Raji (cell line): ENCODE data around the gene TRPC4AP.

Source experiments
- POLR2A ChIP-seq: IDR thresholded peaks from 2 replicates; pipeline ENCODE4 v1.6.1; 2011; ENCODE audit warnings: low read depth, low read length, control low read depth; ENCODE audit not compliant: insufficient read depth

Gene TRPC4AP

DNA sequence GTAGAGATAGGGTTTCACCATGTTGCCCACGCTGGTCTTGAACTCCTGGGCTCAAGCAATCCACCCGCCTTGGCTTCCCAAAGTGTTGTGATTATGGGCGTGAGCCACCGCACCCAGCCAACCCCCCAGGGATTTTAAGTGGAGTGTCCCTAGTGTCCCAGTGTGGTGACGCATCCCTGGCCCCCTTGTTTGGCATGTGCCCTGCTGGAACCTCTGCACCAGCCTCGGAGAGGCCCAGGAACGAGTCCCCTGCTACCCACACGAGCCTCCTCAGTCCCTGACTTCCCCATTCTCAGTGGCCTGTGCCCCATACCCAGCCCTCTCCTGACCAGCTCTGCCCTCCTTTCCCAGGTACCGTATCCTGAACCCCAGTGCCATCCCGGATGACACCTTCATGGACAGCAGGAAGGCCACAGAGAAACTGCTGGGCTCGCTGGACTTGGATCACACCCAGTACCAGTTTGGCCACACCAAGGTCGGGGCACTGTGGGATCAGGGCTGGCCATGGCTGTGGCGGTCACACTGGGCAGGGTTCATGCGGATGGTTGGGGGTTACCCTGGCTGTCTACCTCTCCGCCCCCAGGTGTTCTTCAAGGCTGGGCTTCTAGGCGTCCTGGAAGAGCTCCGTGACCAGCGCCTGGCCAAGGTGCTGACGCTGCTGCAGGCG is 99.7 kb downstream of the TRPC4AP start:
- TF ChIP-seq POLR2A: no peak

DNA sequence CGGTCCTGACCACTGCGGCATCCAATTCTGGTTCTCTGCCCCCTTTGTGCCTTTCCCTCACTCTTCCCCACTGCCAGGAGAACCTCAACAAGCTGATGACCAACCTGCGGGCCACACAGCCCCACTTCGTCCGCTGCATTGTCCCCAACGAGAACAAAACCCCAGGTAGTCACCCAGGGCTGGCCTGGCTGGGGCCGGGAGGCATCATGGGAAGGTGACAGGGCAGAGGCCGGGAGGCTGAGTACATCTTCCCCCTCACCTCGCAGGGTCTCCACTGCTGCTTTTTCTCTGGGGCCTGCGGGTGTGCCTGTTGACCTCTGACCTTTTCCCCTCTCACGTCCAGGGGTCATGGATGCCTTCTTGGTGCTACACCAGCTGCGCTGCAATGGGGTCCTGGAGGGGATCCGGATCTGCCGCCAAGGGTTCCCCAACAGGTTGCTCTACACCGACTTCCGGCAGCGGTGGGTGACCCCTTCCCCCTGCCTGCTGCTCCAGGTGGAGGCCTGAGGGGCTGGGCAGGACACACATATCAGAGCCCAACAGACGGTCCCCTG is 101.9 kb downstream of the TRPC4AP start:
- TF ChIP-seq POLR2A: no peak

DNA sequence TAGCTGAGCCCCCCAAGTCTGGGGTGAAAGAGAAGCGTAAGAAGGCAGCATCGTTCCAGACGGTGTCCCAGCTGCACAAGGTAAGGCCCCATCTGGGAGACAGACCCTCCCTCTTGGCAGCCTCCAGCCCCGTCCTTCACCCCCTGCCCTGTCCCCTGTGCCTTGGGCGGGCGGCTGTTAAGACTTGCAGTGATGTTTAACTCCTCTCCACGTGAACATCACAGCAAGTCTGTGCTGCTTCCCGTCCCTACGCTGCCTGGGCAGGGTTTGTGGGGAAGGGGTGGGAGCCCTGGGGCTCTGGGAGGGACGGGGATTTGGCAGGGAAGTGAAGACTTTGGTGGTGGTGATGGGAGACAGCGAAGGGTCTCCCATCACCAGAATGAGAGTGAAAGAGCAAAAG is 102.4 kb downstream of the TRPC4AP start:
- no peak for TF ChIP-seq POLR2A

DNA sequence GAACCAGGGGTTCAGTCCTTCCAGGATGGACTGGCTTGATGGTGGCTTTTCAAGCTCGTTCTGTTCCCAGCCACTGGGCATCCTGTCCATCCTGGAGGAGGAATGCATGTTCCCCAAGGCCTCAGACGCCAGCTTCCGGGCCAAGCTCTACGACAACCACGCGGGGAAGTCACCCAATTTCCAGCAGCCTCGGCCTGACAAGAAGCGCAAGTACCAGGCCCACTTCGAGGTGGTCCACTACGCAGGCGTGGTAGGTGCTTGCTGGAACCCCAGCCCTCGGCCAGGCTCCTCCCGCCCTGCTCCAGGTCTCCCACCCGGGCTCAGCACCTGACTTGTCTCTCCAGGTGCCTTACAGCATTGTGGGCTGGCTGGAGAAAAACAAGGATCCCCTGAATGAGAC is 102.9 kb downstream of the TRPC4AP start:
- no peak for TF ChIP-seq POLR2A

DNA sequence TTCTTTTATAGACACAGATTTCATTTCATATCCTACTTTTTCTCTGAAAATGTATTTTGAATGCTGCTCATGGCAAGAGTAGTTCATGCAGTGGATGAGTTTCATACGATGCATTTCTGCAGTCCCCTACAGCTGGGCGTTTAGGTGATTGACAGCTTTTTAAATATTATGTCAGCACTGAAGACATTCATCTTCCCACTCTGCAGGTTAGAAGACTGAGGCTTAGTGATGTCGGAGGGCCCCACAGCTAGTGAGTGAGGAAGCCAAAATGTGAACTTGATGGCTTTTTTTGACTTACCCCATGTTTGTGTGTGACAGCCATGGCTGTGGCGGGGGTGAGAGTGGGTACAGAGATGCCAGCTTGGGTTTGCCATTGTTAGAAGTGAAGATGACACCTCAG is 103.5 kb downstream of the TRPC4AP start:
- TF ChIP-seq POLR2A: no peak

DNA sequence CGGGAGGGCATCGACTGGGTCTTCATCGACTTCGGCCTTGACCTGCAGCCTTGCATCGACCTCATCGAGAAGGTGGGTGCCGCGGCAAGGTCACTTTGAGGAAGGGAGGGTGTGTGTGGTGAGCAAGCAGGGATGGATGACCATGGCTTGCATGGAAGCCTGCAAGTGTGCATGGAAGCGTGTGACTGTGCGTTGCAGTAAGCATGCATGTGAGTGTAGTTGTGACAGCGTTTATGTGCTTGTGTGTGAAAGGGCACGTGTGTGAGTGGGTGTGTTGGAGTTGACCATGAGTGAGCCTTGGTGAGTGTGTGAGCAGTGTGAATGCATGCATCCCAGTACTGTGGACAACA is 104.4 kb downstream of the TRPC4AP start:
- TF ChIP-seq POLR2A: no peak

DNA sequence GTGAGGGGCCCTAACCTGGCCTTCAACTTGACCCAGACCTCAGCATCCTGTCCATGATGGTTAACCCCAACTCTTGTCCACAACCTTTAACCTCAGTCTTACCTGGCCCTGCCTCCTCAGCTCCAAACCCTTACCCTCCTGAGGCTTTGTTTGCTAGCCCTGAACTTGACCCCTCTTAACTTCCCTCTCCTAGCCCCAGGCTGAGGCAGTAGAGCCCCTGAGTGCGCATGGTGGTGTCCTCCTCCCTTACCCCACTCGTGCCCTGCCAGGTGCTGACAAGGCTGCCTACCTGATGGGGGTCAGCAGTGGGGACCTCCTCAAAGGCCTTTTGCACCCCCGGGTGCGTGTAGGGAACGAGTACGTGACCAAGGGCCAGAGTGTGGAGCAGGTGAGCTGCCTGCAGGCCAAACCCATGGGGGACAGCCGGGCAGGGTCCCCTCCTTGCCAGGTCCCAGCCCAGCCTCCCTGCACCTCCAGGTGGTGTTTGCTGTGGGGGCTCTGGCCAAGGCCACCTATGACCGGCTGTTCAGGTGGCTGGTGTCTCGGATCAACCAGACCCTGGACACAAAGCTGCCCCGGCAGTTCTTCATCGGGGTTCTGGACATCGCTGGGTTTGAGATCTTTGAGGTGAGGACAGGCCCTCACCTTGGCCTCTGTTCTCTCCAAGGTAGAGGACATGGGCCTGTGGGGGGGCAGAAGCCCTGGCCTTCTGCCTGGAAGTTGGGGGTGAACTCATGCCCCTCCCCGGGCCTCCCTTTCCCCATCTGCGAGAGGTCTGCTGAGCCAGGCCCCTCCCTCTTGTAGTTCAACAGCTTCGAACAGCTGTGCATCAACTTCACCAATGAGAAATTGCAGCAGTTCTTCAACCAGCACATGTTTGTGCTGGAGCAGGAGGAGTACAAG is 105.1 kb downstream of the TRPC4AP start:
- no peak for TF ChIP-seq POLR2A

DNA sequence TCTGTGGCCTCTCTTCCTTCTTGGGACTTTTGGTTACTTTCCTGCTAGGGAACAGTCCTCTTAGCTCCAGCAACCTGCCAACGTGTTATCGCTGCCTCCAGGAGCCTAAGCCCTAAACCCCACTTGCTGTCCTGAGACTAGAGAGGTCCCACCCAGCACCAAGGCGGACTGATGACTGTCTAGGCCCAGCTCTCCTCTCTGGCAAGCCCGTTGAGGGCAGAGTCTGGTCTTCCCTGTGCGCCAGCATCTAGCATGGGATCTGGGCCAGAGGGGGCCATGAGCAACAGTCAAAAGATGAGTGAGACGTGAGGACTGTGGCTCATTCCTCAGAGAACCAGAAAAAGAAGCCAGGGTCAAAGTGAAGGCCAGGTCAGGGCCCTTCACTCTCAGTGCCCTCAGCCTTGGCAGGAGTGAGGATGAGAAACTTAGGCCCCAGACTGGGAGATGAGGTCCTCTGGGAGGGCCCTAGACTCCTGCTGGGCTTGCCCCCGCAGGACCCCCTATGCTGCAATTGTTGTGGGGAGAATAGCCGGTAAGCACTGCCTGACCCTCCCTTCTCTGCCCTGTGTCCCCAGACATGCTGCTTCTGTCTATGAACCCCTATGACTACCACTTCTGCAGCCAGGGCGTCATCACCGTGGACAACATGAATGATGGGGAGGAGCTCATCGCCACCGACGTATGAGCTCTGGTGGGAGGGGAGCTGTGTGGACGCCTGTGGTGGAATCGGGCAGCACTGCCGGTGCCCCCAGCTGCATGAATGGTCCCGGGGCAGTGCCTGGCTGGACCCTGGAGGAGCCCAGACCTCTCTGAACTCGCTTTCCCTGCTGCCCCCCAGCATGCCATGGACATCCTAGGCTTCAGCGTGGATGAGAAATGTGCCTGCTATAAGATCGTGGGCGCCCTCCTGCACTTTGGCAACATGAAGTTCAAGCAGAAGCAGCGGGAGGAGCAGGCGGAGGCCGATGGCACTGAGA is 106.0 kb downstream of the TRPC4AP start:
- TF ChIP-seq POLR2A: no peak

DNA sequence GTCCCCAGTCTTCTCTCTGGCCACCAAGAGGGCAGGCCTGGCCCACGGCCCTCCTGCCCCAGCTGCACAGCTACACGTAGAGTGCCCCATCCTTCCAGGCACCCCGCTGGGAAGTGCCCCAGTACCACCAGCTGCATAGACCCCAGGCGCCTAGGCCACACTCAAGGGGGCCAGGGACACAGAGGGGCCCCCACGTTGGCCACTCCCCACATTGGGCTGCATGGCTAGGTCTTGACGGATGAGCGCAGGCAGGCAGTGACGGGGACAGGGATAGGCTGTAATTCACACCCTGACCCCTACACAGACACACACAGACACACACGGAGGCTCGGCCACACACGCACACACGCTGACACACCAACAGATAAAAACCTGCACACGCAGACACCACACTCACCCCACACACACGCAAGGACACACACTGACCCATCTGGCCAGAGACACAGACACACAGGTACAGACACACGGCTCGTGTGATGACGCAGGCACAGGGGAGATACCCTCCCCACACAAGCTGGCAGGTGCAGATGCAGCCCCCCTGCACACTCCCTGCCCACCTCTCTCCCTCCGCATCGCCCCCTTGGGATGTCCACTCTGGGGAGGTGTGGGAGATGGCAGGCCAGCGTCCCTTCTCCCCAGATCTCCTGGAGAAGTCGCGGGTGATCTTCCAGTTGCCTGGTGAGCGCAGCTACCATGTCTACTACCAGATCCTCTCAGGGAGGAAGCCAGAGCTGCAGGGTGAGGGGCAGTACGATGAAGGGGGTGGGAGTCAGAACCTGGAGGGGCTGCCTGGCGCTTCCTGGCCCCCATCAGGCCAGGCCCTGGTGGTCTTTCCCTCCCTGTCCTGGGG is 106.9 kb downstream of the TRPC4AP start:
- TF ChIP-seq POLR2A: no peak

DNA sequence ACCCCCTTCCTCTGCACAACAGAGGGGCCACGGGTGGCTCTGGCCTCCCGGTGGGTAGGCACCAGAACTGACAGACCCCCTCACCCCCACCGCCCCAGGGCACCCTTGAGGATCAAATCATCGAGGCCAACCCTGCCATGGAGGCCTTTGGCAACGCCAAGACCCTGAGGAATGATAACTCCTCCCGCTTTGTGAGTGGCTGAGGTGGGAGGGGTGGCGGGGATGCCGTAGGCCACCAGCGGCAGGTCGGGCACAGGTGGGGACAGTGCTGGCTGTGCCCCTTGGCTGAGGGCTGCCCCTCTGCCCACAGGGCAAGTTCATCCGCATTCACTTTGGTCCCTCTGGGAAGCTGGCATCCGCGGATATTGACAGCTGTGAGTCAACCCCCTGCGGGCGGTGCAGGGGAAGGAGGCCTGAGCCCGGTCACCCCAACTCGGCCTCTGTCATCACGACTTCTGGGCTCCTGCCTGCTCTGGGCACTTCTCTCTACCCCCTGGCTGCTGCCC is 107.8 kb downstream of the TRPC4AP start:
- TF ChIP-seq POLR2A: no peak

DNA sequence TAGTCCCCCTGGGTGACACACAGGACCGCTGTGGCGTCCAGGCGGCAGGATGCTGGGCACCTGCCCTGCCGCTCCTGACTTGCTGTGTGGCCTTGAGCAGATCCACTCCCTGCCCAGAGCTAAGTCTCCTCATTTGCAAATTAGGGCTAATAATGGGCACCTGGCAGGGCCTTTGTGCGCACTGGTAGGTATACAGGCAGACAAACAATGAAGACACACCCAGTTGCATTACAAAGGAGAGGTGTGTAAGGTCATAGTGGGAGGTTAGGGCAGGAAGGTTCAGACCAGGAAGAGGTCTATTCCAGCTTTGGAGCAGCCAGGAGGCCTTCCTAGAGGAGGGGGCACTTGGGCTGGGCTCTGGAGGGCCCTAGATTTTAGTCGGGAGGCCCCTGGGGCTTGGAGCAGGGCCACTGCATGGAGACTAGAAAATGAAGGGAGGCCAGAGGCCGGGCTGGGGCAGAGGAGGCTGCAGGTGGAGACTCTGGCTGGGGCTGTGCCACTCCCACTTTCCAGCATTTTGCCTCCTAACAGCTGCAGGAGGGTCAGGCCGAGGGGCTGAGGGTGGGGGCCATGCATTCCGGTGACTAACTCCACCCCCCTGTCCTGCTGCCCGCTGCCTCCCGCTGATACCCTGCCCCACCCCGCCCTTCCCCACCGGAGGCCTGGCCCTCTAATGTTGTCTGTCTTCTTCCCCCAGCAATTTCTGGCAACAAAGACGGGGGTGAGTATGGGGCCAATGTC is 108.4 kb downstream of the TRPC4AP start:
- no peak for TF ChIP-seq POLR2A

DNA sequence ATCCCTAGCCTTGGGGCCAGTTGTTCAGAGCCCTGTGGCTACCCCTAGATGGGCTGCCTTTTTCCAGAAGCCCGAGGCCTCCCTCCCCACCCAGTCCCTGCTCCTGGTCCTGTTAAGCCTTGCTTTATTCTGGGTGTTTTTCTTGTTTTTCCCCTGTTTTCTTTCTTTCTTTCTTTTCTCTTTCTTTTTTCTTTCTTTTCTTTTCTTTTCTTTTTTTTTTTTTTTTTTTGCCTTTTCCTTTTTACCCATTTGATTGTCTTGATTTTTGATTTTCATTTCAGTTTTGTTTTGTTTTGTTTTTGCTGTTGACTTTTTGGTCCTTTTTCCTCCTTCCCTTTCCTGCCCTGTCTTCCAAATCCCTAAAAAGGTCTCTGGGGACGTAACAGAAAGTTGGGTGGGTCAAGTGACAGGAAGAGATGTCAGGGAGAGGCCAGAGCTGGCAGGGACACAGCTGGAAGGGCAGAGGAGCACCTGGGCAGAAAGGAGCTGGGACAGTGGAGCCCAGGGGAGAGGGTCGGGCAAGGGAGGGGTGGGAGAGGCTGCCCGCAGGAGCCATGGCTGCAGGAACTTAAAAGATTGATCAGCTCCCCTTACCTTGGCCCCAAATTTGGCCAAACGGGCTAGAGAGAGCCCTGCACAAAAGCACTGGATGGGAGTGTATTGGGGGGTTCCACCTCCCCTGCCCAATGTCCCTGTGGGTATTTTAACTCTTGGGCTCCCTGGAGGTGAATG is 109.4 kb downstream of the TRPC4AP start:
- TF ChIP-seq POLR2A: no peak
